Vagina (tissue), 2 donors: ENCODE data around the gene LCE3A.

Source experiments
- POLR2A ChIP-seq, 2 donors: fragments of 450-650 bp; IDR thresholded peaks; one replicate each; pipeline ENCODE4 v1.6.1; 2017; ENCODE audit warnings: antibody characterized with exemption in 2 of 2, mild to moderate bottlenecking in 2 of 2, moderate library complexity in 2 of 2
- POLR2AphosphoS5 ChIP-seq, 2 donors: sonication (generic); formaldehyde crosslinking; IDR thresholded peaks; one replicate each; pipeline ENCODE4 v1.9.0; 2017; ENCODE audit warnings: antibody characterized with exemption in 2 of 2, mild to moderate bottlenecking in 2 of 2, low read depth in 1 of 2; ENCODE audit not compliant: insufficient read depth in 1 of 2

DNA sequence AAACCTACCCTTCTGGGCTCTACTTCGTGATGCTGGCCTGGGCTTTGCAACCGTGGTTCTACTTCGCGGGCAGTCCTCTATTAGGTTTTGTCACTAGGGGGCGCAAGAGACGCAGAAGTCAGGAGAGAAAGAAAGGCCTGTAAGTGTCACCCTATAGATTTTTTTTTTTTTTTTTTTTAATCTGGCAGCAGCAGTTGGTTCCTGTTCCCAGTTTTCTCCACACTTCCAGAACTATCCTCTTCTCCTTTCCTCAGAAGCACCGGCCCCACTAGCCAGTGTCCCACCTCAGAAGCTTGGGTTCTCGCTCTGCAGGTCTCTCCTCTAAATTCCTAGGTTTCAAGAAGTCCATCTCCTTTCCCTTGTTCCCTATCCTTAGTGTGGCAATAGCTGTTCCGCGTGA, 31.2 kb upstream of the LCE3A start:
- no peak for TF ChIP-seq POLR2AphosphoS5 (IDR thresholded peaks at IDR 0.05; ENCODE audit: insufficient read depth in 1 of 2, low read depth in 1 of 2)
- no peak for TF ChIP-seq POLR2A (IDR thresholded peaks at IDR 0.05)
